Neutrophil (primary cell): ENCODE data around the gene GRIN2D.

Experiments used
- H3K27ac ChIP-seq: fragments of 200-600 bp; sonication (generic); 2 replicates; pipeline ENCODE4 v1.5.1; 2016; ENCODE audit warnings: mild to moderate bottlenecking, moderate library complexity
- H3K27me3 ChIP-seq: fragments of 200-600 bp; sonication (generic); 2 replicates; pipeline ENCODE4 v1.6.0; 2016; ENCODE audit warnings: mild to moderate bottlenecking
- H3K36me3 ChIP-seq: fragments of 200-600 bp; sonication (generic); 2 replicates; pipeline ENCODE4 v1.5.1; 2017
- H3K4me1 ChIP-seq, 2 experiments: fragments of 200-600 bp in 1 of 2; sonication (generic) in 1 of 2; 1 replicate in 1 of 2; 2 replicates in 1 of 2; pipeline versions ENCODE4 v1.5.1 to v1.6.1; 2013 to 2016; ENCODE audit warnings: low read depth in 1 of 2, low read length in 1 of 2, mild to moderate bottlenecking in 1 of 2, moderate library complexity in 1 of 2; ENCODE audit not compliant: control insufficient read depth in 1 of 2, insufficient read depth in 1 of 2
- H3K4me3 ChIP-seq, 2 experiments: fragments of 200-600 bp in 1 of 2; sonication (generic) in 1 of 2; 1 replicate in 1 of 2; 2 replicates in 1 of 2; pipeline ENCODE4 v1.5.1; 2013 to 2016; ENCODE audit warnings: low read depth in 1 of 2, low read length in 1 of 2, mild to moderate bottlenecking in 1 of 2, moderate library complexity in 1 of 2
- H3K9me3 ChIP-seq: fragments of 200-600 bp; sonication (generic); 2 replicates; pipeline ENCODE4 v1.5.1; 2016
- CTCF ChIP-seq: fragments of 200-600 bp; sonication (generic); IDR thresholded peaks from 2 replicates; pipeline ENCODE4 v1.5.1; 2016; ENCODE audit warnings: antibody characterized with exemption

The GRIN2D gene

GRCh38 chr19:48398102-48398374 is 4.6 kb downstream of the GRIN2D start:
- no peak for TF ChIP-seq CTCF
- H3K27ac ChIP-seq: no peak overlapping the region

GRCh38 chr19:48398375-48399235 is 5.1 kb downstream of the GRIN2D start:
- Histone ChIP-seq H3K36me3 (no peaks in the 10 kb centered on the region), H3K27ac (peak overlapping the region; percentile 37), H3K9me3 (no peaks in the 10 kb centered on the region), H3K27me3 (peaks cover 64% of the 10 kb centered on the region), H3K4me3 (peak overlapping the region; percentile 53 to 56), H3K4me1 (peaks cover 13 to 19% of the 10 kb centered on the region in 2 experiments)
- no peak for TF ChIP-seq CTCF

More at GRCh38 chr19:48398102-48398374, 4.6 kb downstream of the GRIN2D start:
- H3K36me3 ChIP-seq: no peaks in the 10 kb centered on the region
- peaks cover 69% of the 10 kb centered on the region for H3K27me3 ChIP-seq
- H3K9me3 ChIP-seq: no peaks in the 10 kb centered on the region
- peak overlapping the region; percentile 49 to 53 for H3K4me3 ChIP-seq
- peaks cover 13 to 20% of the 10 kb centered on the region in 2 experiments for H3K4me1 ChIP-seq

- Histone ChIP-seq H3K4me3 (no peak overlapping the region), H3K4me1 (peaks cover 13 to 14% of the 10 kb centered on the region in 2 experiments), H3K36me3 (no peaks in the 10 kb centered on the region), H3K27ac (no peak overlapping the region), H3K9me3 (no peaks in the 10 kb centered on the region), H3K27me3 (peaks cover 48% of the 10 kb centered on the region)
- no peak for TF ChIP-seq CTCF
Measured at GRCh38 chr19:48400018-48400742, 6.7 kb downstream of the GRIN2D start.

- no peak for TF ChIP-seq CTCF
- H3K36me3 ChIP-seq: no peaks in the 10 kb centered on the region
- peaks cover 13 to 14% of the 10 kb centered on the region in 2 experiments for H3K4me1 ChIP-seq
- H3K4me3 ChIP-seq: no peak overlapping the region
- H3K9me3 ChIP-seq: no peaks in the 10 kb centered on the region
- no peak overlapping the region for H3K27ac ChIP-seq
- H3K27me3 ChIP-seq: peaks cover 37% of the 10 kb centered on the region
Measured at GRCh38 chr19:48401287-48401686, 7.8 kb downstream of the GRIN2D start.

- peaks cover 20% of the 10 kb centered on the region for H3K27me3 ChIP-seq
- H3K9me3 ChIP-seq: no peaks in the 10 kb centered on the region
- H3K4me1 ChIP-seq: peaks cover 0 to 2% of the 10 kb centered on the region in 2 experiments
- TF ChIP-seq CTCF: no peak
- no peak overlapping the region for H3K4me3 ChIP-seq
- no peak overlapping the region for H3K27ac ChIP-seq
- no peaks in the 10 kb centered on the region for H3K36me3 ChIP-seq
Measured at GRCh38 chr19:48403606-48404005, 10.1 kb downstream of the GRIN2D start.
